HUES6 (cell line): ENCODE data around the gene XYLT1.

ENCODE experiments used
- H3K27ac ChIP-seq: 2 replicates; pipeline ENCODE4 v1.7.0; 2013; ENCODE audit warnings: low read depth, mild to moderate bottlenecking, low read length, inconsistent platforms
- H3K27me3 ChIP-seq: 2 replicates; pipeline ENCODE4 v1.6.1; 2013; ENCODE audit warnings: low read length; ENCODE audit not compliant: control insufficient read depth, insufficient read depth
- H3K36me3 ChIP-seq: 2 replicates; pipeline ENCODE4 v1.6.1; 2013; ENCODE audit warnings: low read length; ENCODE audit not compliant: control insufficient read depth, insufficient read depth
- H3K4me1 ChIP-seq: 2 replicates; pipeline ENCODE4 v1.6.1; 2013; ENCODE audit warnings: low read length; ENCODE audit not compliant: control insufficient read depth, insufficient read depth
- H3K4me3 ChIP-seq: 2 replicates; pipeline ENCODE4 v1.5.1; 2013; ENCODE audit warnings: low read depth, low read length
- H3K9ac ChIP-seq: one replicate; pipeline ENCODE4 v1.6.1; 2013; ENCODE audit warnings: mild to moderate bottlenecking, low read length
- H3K9me3 ChIP-seq: 2 replicates; pipeline ENCODE4 v1.6.1; 2013; ENCODE audit warnings: low read depth, low read length; ENCODE audit not compliant: control insufficient read depth, insufficient read depth

The XYLT1 gene

DNA sequence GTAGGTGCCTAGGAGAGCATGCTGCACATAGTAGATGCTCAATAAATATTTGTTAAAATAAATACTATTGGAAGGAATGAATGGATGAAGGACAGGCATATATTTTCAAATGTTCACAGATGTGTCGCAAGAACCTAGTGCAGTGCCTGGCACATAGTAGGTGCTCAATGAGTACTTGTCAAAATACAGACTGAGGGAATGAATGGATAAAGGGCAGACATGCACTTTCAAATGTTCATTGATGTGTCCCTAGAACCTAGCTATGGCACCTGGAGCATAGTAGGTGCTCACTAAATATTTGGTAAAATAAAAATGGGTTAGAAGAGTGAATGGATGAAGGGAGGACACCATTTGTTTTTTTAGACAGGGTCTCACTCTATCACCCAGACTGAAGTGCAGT is 26.1 kb downstream of the XYLT1 start:
- no peak overlapping the region for H3K27ac ChIP-seq
- H3K9ac ChIP-seq: no peak overlapping the region
- peaks cover 11% of the 10 kb centered on the region for H3K4me1 ChIP-seq
- H3K36me3 ChIP-seq: no peaks in the 10 kb centered on the region
- H3K9me3 ChIP-seq: 0 out of 2 replicates have a peak, but pooled peaks cover 5% of the 10 kb centered on the region
- no peaks in the 10 kb centered on the region for H3K27me3 ChIP-seq
- H3K4me3 ChIP-seq: no peak overlapping the region

DNA sequence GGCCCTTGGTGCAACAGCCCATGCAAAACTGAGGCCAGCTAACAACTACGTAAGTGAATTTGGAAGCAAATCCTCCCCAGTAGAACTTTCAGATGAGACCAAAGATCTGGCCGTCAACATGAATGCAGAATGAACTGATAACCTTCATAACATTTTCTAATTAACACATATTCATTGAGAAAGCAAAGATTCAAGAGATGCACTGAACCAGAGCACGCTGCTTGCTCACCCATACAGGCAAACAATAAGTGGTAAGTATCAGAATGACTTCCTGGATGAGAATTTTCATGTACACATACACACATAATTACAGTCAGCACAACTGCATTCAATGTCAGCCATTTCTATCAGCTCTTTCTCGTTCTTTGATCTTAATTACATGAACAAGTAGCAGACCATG is 30.6 kb downstream of the XYLT1 start:
- Histone ChIP-seq H3K4me1 (no peaks in the 10 kb centered on the region), H3K9me3 (0 out of 2 replicates have a peak, but pooled peaks cover 5% of the 10 kb centered on the region), H3K36me3 (no peaks in the 10 kb centered on the region), H3K27me3 (no peaks in the 10 kb centered on the region), H3K9ac (no peak overlapping the region), H3K27ac (no peak overlapping the region), H3K4me3 (no peak overlapping the region)

DNA sequence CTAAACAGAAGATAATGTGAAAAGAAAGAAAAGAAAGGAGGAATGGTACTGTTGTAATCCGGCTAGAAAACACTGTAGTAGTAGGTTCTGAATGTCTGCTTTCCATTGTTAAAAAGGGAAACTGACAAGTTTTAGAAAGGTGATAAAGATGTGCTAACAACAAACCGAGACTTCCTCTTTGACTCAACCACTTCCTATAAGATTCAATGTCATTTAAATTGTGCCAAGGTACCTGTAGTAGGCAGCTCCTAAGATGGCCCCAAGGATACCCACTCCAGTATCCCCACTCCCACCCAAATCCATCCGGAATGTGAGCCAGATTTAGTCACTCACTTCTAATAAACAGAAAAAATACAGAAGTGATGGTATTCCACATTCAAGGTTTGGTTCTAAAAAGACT is 31.2 kb downstream of the XYLT1 start:
- 0 out of 2 replicates have a peak, but pooled peaks cover 5% of the 10 kb centered on the region for H3K9me3 ChIP-seq
- H3K27me3 ChIP-seq: no peaks in the 10 kb centered on the region
- no peaks in the 10 kb centered on the region for H3K4me1 ChIP-seq
- H3K27ac ChIP-seq: no peak overlapping the region
- no peak overlapping the region for H3K9ac ChIP-seq
- no peaks in the 10 kb centered on the region for H3K36me3 ChIP-seq
- H3K4me3 ChIP-seq: no peak overlapping the region

DNA sequence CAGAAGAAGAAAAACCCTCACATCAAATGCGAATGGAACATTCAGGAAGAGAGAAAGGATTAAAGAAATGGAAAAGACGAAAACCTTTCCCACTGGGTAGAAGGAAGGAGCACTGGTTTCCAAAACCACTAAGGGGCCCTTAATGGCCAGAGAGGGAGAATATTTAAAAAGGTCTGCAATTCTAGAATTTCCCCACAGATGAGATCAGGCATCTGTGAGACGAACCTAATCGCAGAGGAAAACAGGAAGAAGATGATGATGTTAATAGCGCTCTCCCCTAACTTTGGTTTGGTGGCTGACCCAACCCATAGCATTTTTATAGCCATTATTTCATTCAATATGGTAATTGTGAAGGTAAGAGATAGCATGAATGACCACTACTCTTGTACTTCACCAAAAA is 32.8 kb downstream of the XYLT1 start:
- H3K9me3 ChIP-seq: 0 out of 2 replicates have a peak, but pooled peaks cover 5% of the 10 kb centered on the region
- H3K27ac ChIP-seq: no peak overlapping the region
- no peak overlapping the region for H3K9ac ChIP-seq
- H3K4me1 ChIP-seq: peaks cover 12% of the 10 kb centered on the region
- no peak overlapping the region for H3K4me3 ChIP-seq
- H3K36me3 ChIP-seq: no peaks in the 10 kb centered on the region
- no peaks in the 10 kb centered on the region for H3K27me3 ChIP-seq

DNA sequence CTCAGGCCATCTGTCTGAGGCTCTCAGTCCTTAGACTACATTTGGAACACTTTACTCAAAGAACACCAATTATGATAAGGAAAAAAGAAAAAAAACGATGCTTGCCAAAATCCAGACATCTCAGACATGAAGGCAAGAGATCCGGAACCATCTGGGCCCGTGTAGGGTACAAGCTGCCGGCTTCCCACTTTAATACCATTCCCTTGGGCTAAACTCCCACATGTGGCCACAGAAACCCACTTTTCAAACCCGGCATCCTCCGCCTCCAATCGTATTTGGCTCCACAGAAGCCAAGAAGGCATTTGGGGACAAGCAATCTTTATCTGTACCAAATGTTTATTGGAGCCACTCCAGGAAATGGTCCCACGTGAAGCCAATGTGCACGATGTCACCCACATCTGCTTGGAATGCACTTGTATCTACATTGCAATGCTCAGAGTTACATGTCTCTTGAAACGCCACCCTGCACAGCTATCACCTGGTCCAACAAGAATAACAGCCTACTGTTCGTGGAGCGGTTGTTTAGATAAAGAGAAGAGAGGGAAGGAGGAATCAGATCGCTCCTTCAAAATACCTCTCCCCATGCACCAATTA is 33.5 kb downstream of the XYLT1 start:
- Histone ChIP-seq H3K9me3 (0 out of 2 replicates have a peak, but pooled peaks cover 5% of the 10 kb centered on the region), H3K27me3 (no peaks in the 10 kb centered on the region), H3K27ac (no peak overlapping the region), H3K4me3 (no peak overlapping the region), H3K4me1 (peaks cover 15% of the 10 kb centered on the region), H3K9ac (no peak overlapping the region), H3K36me3 (no peaks in the 10 kb centered on the region)

DNA sequence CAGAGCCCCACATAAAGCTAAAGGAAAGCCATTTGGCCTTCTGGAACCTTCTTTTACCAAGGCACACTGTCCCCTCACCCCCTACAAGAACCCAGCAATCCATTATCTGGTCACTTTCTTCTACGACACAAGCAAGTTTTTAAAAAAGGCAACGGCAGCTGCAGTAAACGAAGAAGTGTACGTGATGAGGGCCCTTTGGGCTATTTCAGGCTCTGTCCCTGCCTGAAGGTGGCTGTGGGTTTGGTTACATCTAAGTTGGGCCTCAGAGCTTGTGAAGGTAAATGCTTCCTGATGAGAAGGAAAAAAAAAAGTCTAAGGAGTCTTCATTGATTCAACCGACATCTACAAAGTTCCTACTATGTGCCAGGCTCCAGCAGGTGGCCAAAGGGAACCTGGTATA is 35.4 kb downstream of the XYLT1 start:
- no peak overlapping the region for H3K27ac ChIP-seq

DNA sequence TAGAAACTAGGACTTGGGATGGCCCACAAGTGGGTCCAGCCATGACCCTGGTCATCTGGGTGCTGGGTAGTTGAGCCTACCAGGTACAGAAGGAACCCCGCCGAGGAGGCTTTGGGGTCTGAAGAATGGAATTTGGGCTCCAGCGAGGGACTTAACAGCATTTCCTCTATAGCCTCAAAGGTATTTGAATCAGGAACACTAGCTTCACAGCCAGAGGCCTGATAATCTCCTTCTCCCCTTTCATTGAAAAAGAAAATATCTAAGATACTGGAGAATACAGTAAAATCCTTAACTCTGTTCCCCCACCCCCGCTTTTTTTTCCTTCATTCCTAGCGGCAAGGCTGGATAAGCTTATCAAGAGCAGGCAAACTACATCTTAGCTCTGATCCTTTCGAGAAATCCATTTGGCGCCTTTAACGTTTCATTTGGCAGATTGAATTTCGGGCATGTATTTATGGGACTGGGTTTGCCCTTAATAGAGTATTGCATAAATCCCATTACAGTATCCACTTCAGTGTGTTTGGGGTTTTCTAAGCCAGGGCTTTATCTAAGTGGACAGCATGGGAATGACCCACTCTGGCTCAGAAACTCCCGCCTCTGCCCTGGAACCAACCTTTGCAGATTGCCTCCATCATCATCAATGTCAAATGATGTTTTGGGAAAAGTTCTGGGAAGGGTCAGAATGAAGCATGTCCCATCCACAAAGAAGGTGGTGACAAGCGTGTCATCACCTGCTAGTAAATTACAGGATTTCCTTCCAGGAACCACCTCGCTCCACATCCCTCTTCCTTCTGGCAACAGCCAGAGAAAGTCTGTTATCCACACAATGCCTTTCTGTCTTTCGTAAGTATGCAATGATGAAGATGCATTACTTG is 36.9 kb downstream of the XYLT1 start:
- H3K4me1 ChIP-seq: peaks cover 15% of the 10 kb centered on the region
- no peak overlapping the region for H3K27ac ChIP-seq
- H3K27me3 ChIP-seq: no peaks in the 10 kb centered on the region
- H3K9ac ChIP-seq: no peak overlapping the region
- H3K36me3 ChIP-seq: no peaks in the 10 kb centered on the region
- no peak overlapping the region for H3K4me3 ChIP-seq
- H3K9me3 ChIP-seq: no peaks in the 10 kb centered on the region

More for the DNA sequence above, 35.4 kb downstream of the XYLT1 start:
- Histone ChIP-seq H3K4me1 (peaks cover 15% of the 10 kb centered on the region), H3K9ac (no peak overlapping the region), H3K4me3 (no peak overlapping the region), H3K36me3 (no peaks in the 10 kb centered on the region), H3K9me3 (0 out of 2 replicates have a peak, but pooled peaks cover 2% of the 10 kb centered on the region), H3K27me3 (no peaks in the 10 kb centered on the region)

DNA sequence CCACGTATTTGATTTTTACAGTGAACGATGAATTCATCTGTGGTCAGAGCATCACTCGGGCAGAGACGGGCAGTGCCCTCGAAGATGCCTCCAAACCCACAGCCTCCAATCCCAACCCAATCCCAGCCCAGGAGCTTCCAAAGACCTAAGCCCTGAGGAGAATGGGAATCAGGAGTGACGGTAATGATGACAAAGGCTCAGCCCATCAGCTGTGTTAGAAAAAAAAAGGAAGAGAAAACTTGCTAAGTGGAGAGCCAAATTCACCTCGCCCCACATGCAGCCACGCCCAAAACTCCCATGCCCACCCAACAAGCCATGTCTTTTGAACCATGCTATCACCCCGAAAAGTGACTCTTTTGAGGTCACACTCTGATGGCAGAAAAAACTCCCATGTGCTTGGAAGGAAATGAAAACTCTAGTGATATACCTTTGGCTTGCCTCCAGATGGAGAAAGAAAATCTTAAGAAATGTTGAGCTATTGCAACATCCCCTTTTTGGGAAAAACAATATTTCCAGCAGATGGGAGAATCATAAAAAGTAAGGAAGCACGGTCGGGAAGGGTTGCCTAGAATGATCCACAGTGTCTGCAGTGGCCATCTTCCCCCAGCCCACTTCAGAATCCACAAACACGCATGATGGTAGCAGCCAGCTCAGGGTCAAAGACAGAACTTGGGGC is 37.7 kb downstream of the XYLT1 start:
- H3K27ac ChIP-seq: no peak overlapping the region
- H3K9me3 ChIP-seq: no peaks in the 10 kb centered on the region
- H3K36me3 ChIP-seq: no peaks in the 10 kb centered on the region
- H3K4me1 ChIP-seq: peaks cover 15% of the 10 kb centered on the region
- H3K4me3 ChIP-seq: no peak overlapping the region
- no peaks in the 10 kb centered on the region for H3K27me3 ChIP-seq
- H3K9ac ChIP-seq: no peak overlapping the region

DNA sequence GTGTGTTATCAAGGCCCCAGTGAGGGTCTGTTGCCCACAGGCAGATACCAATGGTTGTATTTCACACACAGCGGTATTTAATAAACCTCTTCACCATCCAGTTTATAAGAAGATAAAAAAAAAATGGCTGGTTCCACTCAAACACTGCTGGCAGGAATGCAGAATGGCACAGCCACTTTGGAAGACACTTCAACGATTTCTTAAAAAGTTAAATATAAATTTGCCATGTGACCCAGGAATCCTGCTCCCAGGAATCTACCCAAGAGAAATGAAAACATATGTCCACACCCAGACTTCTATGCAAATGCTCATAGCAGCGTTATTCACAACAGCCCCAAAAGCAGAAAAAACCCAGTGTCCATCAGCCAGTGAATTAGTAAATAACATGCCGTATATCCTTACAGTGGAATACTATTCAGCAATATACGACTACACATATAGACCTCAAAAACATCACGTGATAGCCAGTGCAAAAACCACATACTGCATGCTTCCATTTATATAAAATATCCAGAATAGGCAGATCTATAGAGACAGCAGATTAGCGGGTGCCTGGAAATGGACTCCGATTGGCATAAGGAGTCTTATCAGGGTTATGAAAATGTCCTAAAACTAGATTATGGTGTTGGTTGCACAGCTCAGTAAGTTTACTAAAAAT is 38.7 kb downstream of the XYLT1 start:
- H3K27ac ChIP-seq: no peak overlapping the region

DNA sequence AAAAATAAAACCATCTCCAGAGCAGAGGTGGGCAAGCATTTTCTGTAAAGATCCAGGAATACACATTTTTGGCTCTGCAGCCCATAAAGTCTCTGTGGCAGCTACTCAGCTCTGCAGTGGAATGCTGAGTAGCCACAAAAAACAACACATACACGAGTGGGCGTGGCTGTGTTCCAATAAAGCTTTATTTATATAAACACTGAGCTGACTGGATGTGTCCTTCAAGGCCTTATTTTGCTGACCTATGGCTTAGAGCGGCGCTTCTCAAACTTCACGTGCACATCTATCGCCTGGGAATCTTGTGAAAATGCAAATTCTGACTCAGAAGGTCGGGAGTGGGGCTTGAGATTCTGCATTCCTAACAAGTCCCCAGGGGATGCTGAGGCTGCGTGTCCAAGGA is 39.7 kb downstream of the XYLT1 start:
- no peaks in the 10 kb centered on the region for H3K9me3 ChIP-seq
- H3K27ac ChIP-seq: no peak overlapping the region
- no peak overlapping the region for H3K9ac ChIP-seq
- no peak overlapping the region for H3K4me3 ChIP-seq
- no peaks in the 10 kb centered on the region for H3K36me3 ChIP-seq
- H3K27me3 ChIP-seq: no peaks in the 10 kb centered on the region
- H3K4me1 ChIP-seq: peaks cover 15% of the 10 kb centered on the region

More for the DNA sequence above, 38.7 kb downstream of the XYLT1 start:
- no peaks in the 10 kb centered on the region for H3K27me3 ChIP-seq
- H3K36me3 ChIP-seq: no peaks in the 10 kb centered on the region
- no peaks in the 10 kb centered on the region for H3K9me3 ChIP-seq
- H3K4me3 ChIP-seq: no peak overlapping the region
- peaks cover 15% of the 10 kb centered on the region for H3K4me1 ChIP-seq
- H3K9ac ChIP-seq: no peak overlapping the region
